GDM1 (cell line): ENCODE data around the gene OR51E1.

Source experiments
- DNase-seq: peaks from one replicate; lab custom pipeline; 2025; lab: John Stamatoyannopoulos, UW

OR51E1 gene

GRCh38 chr11:4654635-4655369, 11.0 kb downstream of the OR51E1 start:
- no peak for DNase-seq

DNA sequence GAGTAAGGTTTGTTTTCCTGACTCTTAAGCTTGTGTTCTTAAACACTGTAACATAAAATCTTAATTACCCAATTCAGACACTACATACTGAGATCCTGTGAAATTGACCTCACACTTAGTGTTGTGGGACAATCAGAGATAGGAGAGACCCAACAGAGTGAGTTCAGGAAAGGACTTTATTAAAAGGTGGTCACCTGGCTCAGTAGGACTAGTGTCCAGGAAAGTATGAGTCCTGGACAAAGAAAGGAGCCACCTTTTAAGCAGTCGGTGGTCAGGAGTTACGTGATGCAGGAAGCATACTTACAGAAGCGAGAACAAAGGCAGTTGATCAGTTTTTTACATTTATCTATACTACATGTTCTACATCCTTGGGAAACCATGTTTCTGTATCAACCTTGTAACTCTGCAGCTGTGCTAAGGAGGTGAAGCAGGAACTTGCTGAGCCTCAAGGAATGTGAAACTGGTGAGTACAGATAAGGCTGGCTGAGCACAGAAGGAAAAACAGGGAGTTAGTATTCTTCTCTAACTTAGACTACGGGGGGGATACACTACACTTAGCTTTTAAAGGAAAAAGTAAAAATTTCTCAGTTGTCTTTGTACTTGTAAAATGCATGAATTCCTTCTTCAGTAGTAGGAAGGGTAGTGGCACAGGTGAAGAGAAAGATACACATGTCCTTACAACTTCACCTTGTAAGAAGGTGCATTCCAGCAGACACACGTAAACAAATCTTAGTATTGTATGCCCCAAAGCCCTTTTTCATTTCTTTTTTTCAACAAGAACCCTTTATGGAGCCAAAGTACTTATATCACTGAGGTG, 15.1 kb downstream of the OR51E1 start:
- no peak for DNase-seq

- DNase-seq, result no peak
Measured at GRCh38 chr11:4662876-4663275, 19.1 kb downstream of the OR51E1 start.

GRCh38 chr11:4664183-4664582, 20.4 kb downstream of the OR51E1 start:
- no peak for DNase-seq

DNA sequence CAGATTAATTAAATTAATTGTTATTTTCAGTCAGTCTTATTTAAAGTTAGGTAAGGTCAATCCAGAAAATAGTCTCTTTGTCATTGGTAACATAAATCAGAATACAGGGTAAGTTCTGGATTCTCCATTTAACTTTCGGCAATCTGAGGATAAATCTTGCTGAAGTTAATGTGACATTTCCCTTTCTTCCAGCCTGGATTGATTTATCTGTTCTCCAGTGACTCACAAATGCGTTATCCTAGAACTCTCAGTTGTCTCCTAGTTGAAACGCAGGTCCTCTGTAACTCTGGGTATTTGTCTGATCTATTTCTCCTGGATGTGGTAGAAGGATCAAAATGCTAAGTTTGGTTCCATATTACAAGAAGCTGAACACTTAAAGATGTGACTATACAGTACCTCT, 21.0 kb downstream of the OR51E1 start:
- no peak for DNase-seq

DNA sequence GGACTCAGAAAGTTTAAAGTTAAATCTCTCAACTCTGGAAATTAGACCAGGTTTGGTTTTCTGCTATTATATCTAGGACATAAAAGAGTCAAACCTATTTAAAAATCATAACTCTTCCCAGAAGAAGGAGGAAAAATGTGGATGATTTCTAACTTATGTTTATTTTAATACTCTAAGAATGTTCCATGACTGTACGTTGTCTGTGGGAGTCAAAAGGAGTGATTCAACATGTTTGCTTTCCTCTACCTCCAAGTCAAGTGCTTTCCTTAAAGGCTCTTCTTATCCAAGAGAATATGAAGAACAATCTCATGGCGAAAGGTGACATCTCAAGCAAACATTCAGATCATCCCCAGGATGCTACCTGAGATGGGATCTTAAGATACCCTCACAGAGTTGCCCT, 21.6 kb downstream of the OR51E1 start:
- no peak for DNase-seq

DNA sequence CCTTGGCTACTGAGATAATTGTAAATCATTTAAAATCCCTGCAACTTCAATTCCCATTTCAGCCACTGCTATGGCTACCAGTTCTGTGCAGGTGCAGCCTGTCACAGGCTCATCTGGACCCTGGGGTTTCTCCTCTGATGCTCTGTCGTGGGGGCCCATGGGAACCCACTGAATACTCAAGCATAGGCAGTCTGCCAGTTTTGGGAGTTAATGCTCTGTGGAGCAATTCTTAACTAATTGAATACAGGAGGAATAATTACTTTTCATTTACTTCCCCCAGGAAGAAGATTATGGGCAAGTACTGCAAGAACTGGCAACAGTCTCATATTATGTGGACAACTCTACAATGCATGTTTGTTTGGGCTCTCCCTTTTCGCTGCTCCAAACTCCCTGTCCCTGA, 28.0 kb downstream of the OR51E1 start:
- no peak for DNase-seq

DNA sequence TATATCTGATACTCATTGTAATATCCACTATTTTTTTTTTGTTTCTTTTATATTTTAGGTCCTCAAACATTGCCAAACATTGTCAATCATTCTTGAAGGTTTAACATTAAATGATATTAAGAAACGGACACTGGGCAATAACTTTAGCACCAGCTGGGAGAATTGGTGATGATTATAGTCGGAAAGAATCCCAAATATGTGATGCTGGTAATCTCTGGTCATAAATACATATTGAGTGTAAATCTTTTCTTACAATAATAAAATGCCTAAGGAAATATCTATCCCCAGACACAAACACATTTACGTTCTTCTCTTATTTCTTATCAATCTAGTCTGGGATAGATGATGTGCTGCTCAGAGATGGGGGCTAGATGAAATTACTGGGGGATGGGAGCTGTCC, 28.7 kb downstream of the OR51E1 start:
- DNase-seq, result no peak

DNA sequence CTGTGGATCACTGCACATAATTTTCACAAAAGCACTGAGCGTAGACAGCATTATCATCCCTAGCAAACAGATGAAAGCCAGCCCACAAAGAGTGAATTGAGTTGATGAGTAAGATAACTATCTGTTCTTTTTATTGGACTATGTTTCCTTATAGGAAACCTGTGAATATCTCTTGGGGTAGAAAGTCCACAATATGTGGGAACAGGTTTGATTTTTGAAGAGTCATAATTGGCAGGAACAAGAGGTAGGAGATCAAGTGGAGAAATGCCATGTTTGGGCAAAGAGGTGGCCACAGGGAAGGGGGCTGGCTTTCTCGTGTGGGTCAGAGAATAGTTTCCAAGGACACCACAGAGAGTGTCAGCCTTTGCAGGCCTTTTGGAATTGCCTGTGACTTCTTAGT, 30.0 kb downstream of the OR51E1 start:
- DNase-seq, result no peak

DNA sequence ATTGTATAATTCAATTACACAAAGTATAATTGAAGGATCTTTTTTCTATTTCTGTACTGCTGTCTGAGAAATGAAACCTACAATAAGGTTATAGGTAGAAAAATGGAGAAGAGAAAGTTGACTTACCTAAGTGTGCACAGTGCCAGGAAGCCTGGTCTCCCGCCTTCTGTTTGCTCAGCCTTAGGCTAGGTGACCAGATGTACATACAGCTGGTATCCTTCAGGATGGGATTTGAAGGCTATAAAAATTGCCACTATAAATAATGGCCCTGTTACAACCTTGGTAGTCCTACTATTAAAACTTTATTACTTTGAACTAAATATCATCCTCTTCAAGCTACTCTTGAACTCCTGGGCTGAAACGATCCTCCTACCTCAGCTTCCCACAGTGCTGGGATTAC, 34.2 kb downstream of the OR51E1 start:
- DNase-seq, result no peak

DNA sequence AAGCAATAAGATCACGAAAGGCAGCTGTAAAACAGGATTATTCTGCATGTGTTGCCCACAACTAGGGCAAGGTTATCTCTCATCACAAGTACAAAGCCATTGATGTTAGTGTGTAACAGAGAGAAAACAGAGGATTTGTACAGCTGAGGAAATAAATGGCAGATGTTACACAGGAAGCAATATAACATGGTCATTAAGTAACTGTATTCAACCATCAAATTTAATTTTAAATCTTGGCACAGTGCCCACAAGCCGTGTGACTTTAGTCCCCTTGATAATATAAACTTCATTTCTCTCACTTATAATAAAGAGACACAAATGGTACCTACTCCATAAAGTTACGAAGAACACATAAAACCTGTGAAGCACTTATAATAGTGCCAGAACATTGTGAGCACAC, 36.6 kb downstream of the OR51E1 start:
- no peak for DNase-seq

- no peak for DNase-seq
Measured at GRCh38 chr11:4682623-4683419, 39.0 kb downstream of the OR51E1 start.

GRCh38 chr11:4684631-4685285, 41.0 kb downstream of the OR51E1 start:
- no peak for DNase-seq

- no peak for DNase-seq
Measured at GRCh38 chr11:4695442-4695841, 51.7 kb downstream of the OR51E1 start.

- DNase-seq, result no peak
Measured at GRCh38 chr11:4697585-4697984, 53.8 kb downstream of the OR51E1 start, which contains the start of gene OR51E2. OR51E2 (minus strand) TSS chr11:4697853; CDS start chr11:4682711, 15,142 bp downstream.

GRCh38 chr11:4699697-4700435, 56.1 kb downstream of the OR51E1 start:
- DNase-seq, result no peak

DNA sequence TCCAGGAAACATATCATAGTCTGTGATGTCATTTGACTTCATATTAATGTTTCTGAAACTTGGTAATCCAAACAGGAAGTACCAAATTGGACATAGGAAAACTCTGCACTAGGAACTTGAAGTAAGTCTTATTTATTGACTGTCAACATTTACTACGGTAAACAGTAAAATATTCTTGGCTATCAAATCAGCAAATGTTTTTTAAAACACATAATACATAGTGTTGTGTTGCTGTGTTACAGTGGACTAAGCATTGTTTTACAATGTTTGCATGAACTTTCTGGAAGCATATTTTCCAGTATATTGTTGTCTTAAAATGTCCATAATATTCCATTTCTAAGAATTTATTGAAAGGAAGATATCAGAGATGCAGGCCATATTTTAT, 56.6 kb downstream of the OR51E1 start:
- DNase-seq, result no peak

- DNase-seq, result no peak
Measured at GRCh38 chr11:4704054-4704789, 60.4 kb downstream of the OR51E1 start, which contains the start of gene MMP26. MMP26 (plus strand) TSS chr11:4704784.

- no peak for DNase-seq
Measured at GRCh38 chr11:4704790-4705334, 61.1 kb downstream of the OR51E1 start.
